ENCODE data around the gene TBXAS1.

DNA sequence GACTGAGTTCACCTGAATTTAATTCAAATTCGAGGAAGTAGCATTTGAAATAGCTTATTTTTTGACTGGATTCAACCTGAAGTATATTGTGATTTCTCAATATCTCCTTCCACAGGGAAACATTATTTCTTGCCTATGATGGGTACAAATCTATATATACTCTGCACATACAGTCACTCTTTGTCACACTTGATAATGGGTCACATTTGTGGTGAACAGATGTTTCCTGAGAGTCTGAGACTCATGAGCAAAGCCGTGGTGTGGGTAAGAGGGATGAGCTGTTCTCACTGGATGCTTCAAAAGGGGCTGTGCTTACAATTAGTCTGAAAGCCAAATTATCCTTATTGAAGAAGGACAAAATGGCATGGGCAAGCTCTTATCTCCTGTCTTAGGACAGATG is 18.0 kb upstream of the TBXAS1 start:
- no peak for TF ChIP-seq POLR2AphosphoS5 (IDR thresholded peaks at IDR 0.05)
- TF ChIP-seq, protein P1, sequence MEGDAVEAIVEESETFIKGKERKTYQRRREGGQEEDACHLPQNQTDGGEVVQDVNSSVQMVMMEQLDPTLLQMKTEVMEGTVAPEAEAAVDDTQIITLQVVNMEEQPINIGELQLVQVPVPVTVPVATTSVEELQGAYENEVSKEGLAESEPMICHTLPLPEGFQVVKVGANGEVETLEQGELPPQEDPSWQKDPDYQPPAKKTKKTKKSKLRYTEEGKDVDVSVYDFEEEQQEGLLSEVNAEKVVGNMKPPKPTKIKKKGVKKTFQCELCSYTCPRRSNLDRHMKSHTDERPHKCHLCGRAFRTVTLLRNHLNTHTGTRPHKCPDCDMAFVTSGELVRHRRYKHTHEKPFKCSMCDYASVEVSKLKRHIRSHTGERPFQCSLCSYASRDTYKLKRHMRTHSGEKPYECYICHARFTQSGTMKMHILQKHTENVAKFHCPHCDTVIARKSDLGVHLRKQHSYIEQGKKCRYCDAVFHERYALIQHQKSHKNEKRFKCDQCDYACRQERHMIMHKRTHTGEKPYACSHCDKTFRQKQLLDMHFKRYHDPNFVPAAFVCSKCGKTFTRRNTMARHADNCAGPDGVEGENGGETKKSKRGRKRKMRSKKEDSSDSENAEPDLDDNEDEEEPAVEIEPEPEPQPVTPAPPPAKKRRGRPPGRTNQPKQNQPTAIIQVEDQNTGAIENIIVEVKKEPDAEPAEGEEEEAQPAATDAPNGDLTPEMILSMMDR (IDR thresholded peaks at IDR 0.05) = no peak
